Left lung (tissue), 14 donors: ENCODE data around the gene ZMAT2. TPM values are rescaled to one million over a fixed set of nuclear protein-coding genes. Genes with fewer than 3 reads are reported as not detected.
"Not testable (repeated sequence)": the region's sequence is repeated elsewhere in the genome, so short reads cannot be mapped to it uniquely, and the experiment has no call there.

Experiments used
- ATAC-seq: fragments of 200-7000 bp; cut with Tn5 transposase; one replicate; pipeline ENCODE4 v1.9.1; 2020; ENCODE audit warnings: moderate library complexity
- DNase-seq, 4 donors: peaks; one replicate each; pipeline ENCODE4 v3.0.0-alpha.2; 2013 to 2020
- H3K27ac ChIP-seq, 2 donors: fragments of 200-600 bp; sonication (generic) in 1 of 2; one replicate each; pipeline versions ENCODE4 v1.5.0 to v1.8.0; 2020 to 2021
- H3K27me3 ChIP-seq, 2 donors: fragments of 200-600 bp; sonication (generic) in 1 of 2; one replicate each; pipeline versions ENCODE4 v1.5.0 to v1.8.0; 2020 to 2021
- H3K36me3 ChIP-seq, 2 donors: fragments of 200-600 bp; sonication (generic) in 1 of 2; one replicate each; pipeline versions ENCODE4 v1.5.0 to v1.8.0; 2020 to 2021
- H3K4me1 ChIP-seq, 2 donors: fragments of 200-600 bp; one replicate each; pipeline ENCODE4 v1.8.0; 2021
- H3K4me3 ChIP-seq, 2 donors: fragments of 200-600 bp; sonication (generic) in 1 of 2; one replicate each; pipeline versions ENCODE4 v1.5.0 to v1.8.0; 2020 to 2021; ENCODE audit warnings: mild to moderate bottlenecking in 1 of 2
- H3K9me3 ChIP-seq, 2 donors: fragments of 200-600 bp; sonication (generic) in 1 of 2; one replicate each; pipeline versions ENCODE4 v1.5.0 to v1.8.0; 2020 to 2021
- CTCF ChIP-seq, 2 donors: fragments of 200-600 bp; sonication (generic) in 1 of 2; IDR thresholded peaks; one replicate each; pipeline versions ENCODE4 v1.5.0 to v1.8.0; 2021; ENCODE audit warnings: antibody characterized with exemption in 2 of 2
- intact Hi-C, 2 donors: fragments of 100-400 bp; cut with DNase I; formaldehyde crosslinking; loops; one replicate each; pipeline versions ENCODE4 v1.11.2 to v1.14.2; 2022
- long read RNA-seq, 12 donors: library from polyadenylated mRNA in 2 of 12; unstranded in 2 of 12; transcript quantifications; one replicate each; pipeline ENCODE4 v2.0.0 and lab custom pipeline, GENCODE V29; 2019 to 2026
- polyA plus RNA-seq, 6 donors: library from polyadenylated mRNA; unstranded; fragments of 120-200 nt; gene quantifications; one replicate each; pipeline ENCODE4 v1.2.1, GENCODE V29; 2013; ENCODE audit not compliant: insufficient read length in 6 of 6
- total RNA-seq, 2 donors: library from RNA; stranded (reverse); fragmentation: NEBNext Ultra II Directional; extraction: Animal tissue kit (Norgen Biotek cat#: 25700); gene quantifications; one replicate each; pipeline ENCODE4 v1.2.1, GENCODE V29; 2021
- donor health status: DM: no; HTN: yes; CAD: no.
- donor health status: DM: no; HTN: no; CAD: no.

The ZMAT2 gene, protein sequence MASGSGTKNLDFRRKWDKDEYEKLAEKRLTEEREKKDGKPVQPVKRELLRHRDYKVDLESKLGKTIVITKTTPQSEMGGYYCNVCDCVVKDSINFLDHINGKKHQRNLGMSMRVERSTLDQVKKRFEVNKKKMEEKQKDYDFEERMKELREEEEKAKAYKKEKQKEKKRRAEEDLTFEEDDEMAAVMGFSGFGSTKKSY
- total RNA-seq (10 to 100 TPM; 40.6 to 43.8 TPM), polyA plus RNA-seq (100 to 1,000 TPM in 5 of 6 donors, 10 to 100 TPM in 1; 97.8 to 133 (median 118) TPM)
- long read RNA-seq, donor 1, transcript ZMAT2-201 (6 exons, 1,647 nt) = major isoform, 35 of 46 reads
- long read RNA-seq, donor 1, partial matches to known transcripts = 11 of 46 reads
- long read RNA-seq, donor 1, other reads (novel, unspliced or antisense) = 0 of 46 reads
- long read RNA-seq, donor 2, transcript ZMAT2-201 (6 exons, 1,647 nt) = major isoform, 18 of 23 reads
- long read RNA-seq, donor 2, partial matches to known transcripts = 5 of 23 reads
- long read RNA-seq, donor 2, other reads (novel, unspliced or antisense) = 0 of 23 reads
- long read RNA-seq, donor 3, transcript ZMAT2-201 (6 exons, 1,647 nt) = major isoform, 17 of 17 reads
- long read RNA-seq, donor 3, partial matches to known transcripts = 0 of 17 reads
- long read RNA-seq, donor 3, other reads (novel, unspliced or antisense) = 0 of 17 reads
- long read RNA-seq, donor 4, transcript ZMAT2-201 (6 exons, 1,647 nt) = major isoform, 20 of 28 reads
- long read RNA-seq, donor 4, partial matches to known transcripts = 6 of 28 reads
- long read RNA-seq, donor 4, other reads (novel, unspliced or antisense) = 2 of 28 reads
- long read RNA-seq, donor 5, transcript ZMAT2-201 (6 exons, 1,647 nt) = major isoform, 22 of 42 reads
- long read RNA-seq, donor 5, partial matches to known transcripts = 20 of 42 reads
- long read RNA-seq, donor 5, other reads (novel, unspliced or antisense) = 0 of 42 reads
- long read RNA-seq, donor 6, transcript ZMAT2-201 (6 exons, 1,647 nt) = major isoform, 25 of 25 reads
- long read RNA-seq, donor 6, partial matches to known transcripts = 0 of 25 reads
- long read RNA-seq, donor 6, other reads (novel, unspliced or antisense) = 0 of 25 reads
- long read RNA-seq, donor 7, transcript ZMAT2-201 (6 exons, 1,647 nt) = major isoform, 19 of 19 reads
- long read RNA-seq, donor 7, partial matches to known transcripts = 0 of 19 reads
- long read RNA-seq, donor 7, other reads (novel, unspliced or antisense) = 0 of 19 reads
- long read RNA-seq, donor 8, transcript ZMAT2-201 (6 exons, 1,647 nt) = major isoform, 21 of 21 reads
- long read RNA-seq, donor 8, partial matches to known transcripts = 0 of 21 reads
- long read RNA-seq, donor 8, other reads (novel, unspliced or antisense) = 0 of 21 reads
- long read RNA-seq, donor 9 = 0 reads
- long read RNA-seq, donor 10, partial matches to known transcripts = 3 of 5 reads
- long read RNA-seq, donor 10, other reads (novel, unspliced or antisense) = 1 of 5 reads
- long read RNA-seq, donor 11, transcript ZMAT2-201 (6 exons, 1,647 nt) = major isoform, 21 of 33 reads
- long read RNA-seq, donor 11, partial matches to known transcripts = 10 of 33 reads
- long read RNA-seq, donor 11, other reads (novel, unspliced or antisense) = 0 of 33 reads
- long read RNA-seq, donor 12, transcript ZMAT2-201 (6 exons, 1,647 nt) = major isoform, 15 of 15 reads
- long read RNA-seq, donor 12, partial matches to known transcripts = 0 of 15 reads
- long read RNA-seq, donor 12, other reads (novel, unspliced or antisense) = 0 of 15 reads

DNA sequence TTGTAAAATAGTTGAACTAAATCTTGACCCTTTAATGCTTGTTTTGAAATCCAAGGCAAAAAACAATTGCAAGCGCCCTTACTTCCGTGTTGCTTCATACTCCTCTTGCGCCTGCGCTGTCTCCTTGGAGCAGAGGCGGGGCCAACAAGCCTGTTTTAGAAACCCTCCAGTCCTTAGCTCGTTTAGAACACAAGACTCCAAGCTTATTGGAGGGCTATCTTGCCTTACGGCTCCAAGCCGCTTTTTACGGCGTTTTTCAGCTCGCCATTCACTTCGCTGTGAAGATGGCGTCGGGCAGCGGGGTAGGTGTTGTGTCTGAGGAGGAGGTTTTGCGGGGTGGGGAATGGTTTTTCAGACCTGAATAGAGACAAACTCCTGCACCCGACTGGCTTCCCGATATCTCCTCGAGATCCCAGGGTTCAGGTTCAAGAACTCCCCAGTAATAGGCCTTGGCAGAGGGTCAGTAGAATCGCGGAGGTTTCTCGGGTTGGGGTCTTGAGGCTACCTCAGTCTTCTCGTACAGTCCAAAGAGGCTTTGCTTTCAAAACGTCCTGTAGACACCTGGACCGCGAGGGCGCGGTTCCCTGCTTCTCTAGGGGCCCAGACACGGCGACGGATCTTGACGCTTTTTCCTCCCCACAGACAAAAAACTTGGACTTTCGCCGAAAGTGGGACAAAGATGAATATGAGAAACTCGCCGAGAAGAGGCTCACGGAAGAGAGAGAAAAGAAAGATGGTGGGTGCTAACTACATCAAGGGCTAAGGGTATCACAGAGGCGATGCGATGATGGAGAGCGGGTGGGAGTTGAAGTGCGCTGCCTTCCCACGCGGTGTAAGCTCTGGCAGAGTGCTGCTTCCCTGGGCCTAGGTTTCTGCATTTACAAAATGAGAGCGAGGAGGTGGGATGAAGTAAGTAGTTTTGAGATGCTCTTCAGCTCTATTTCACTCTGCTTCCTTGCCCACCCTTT lies at the start of gene ZMAT2:
Gene ZMAT2, plus strand, starts transcription at position 271 of the 968 bp plus-strand sequence. Its CDS starts 14 bp downstream, at position 285.
- Histone ChIP-seq H3K36me3 (peaks cover 0 to 85% of the 10 kb centered on the region in 2 donors), H3K4me3 (peak within 1 kb of the TSS; percentile 85 to 91), H3K27me3 (no peaks in the 10 kb centered on the region), H3K4me1 (peaks cover 6 to 20% of the 10 kb centered on the region in 2 donors), H3K9me3 (no peaks in the 10 kb centered on the region), H3K27ac (peak within 1 kb of the TSS; percentile 20 to 80)
- TF ChIP-seq CTCF (IDR thresholded peaks at IDR 0.05) = no peak
- intact Hi-C loops = no loop called here
- peak; percentile 91 to 97 (median 95) for DNase-seq
- ATAC-seq = peak; percentile 99

DNA sequence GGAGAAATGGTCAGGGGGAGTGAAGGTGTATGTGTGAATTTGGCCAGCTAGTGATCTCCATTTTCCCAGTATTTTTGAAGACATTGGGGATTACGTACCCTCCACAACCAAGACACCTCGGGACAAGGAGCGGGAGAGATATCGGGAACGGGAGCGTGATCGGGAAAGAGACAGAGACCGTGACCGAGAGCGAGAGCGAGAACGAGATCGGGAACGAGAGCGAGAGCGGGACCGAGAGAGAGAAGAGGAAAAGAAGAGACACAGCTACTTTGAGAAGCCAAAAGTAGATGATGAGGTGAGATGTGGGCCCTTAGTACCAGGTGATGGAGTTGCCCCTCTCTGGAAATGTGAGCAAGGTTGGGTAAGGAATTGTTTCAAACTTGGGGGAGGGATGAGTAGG lies 41.4 kb upstream of the ZMAT2 start:
- no peak for TF ChIP-seq CTCF (IDR thresholded peaks at IDR 0.05)
- H3K4me1 ChIP-seq = peaks cover 3 to 6% of the 10 kb centered on the region in 2 donors
- no peak overlapping the region for H3K4me3 ChIP-seq
- H3K27me3 ChIP-seq = no peaks in the 10 kb centered on the region
- H3K9me3 ChIP-seq = no peaks in the 10 kb centered on the region
- no peak overlapping the region for H3K27ac ChIP-seq
- intact Hi-C loops = no loop called here
- no peak for ATAC-seq
- DNase-seq = no peak
- peaks cover 7 to 93% of the 10 kb centered on the region in 2 donors for H3K36me3 ChIP-seq

- H3K9me3 ChIP-seq, intact Hi-C loops, H3K27ac ChIP-seq, H3K27me3 ChIP-seq, H3K4me3 ChIP-seq, H3K4me1 ChIP-seq, DNase-seq, ATAC-seq: not testable (repeated sequence)
- H3K36me3 ChIP-seq = peaks cover 7 to 78% of the 10 kb centered on the region in 2 donors
Observed at GRCh38 chr5:140660371-140660770, 39.9 kb upstream of the ZMAT2 start.

DNA sequence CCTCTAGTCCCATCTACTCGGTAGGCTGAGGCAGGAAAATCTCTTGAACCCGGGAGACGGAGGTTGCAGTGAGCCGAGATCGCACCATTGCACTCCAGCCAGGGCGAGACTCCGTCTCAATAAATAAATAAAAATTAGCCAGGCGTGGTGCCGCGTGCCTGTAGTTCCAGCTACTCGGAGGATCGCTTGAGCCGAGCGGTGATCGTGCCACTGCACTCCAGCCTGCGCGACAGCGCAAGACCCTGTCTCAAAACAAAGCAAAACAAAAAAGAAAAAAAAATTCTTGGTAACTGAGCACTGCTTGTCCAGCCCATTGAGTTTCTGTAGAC lies 36.3 kb upstream of the ZMAT2 start:
- Histone ChIP-seq H3K27me3 (no peaks in the 10 kb centered on the region), H3K4me3 (peak overlapping the region; percentile 71 to 87), H3K9me3 (no peaks in the 10 kb centered on the region), H3K27ac (peak overlapping the region; percentile 93 to 98), H3K36me3 (peaks cover 0 to 55% of the 10 kb centered on the region in 2 donors), H3K4me1 (peaks cover 15 to 31% of the 10 kb centered on the region in 2 donors)
- intact Hi-C loops = no loop called here
- peak; percentile 32 for ATAC-seq
- no peak for TF ChIP-seq CTCF (IDR thresholded peaks at IDR 0.05)
- DNase-seq = no peak
